A673 (cell line): ENCODE results near the gene MRPL14. TPM values are rescaled to one million over a fixed set of nuclear protein-coding genes. Genes with fewer than 3 reads are reported as not detected.
"Not testable (repeated sequence)": the region's sequence is repeated elsewhere in the genome, so short reads cannot be mapped to it uniquely, and the experiment has no call there.

ENCODE experiments used
- BruUV-seq: library from RNA; stranded (reverse); fragments of 400-500 nt; replicated peaks from 2 replicates; lab custom pipeline; 2021; lab: Mats Ljungman, UMichigan
- CTCF ChIA-PET: fragments of 300-600 bp; sonication (Branson Sonifier 250); formaldehyde crosslinking; loops from one replicate; lab custom pipeline; 2022; ENCODE audit warnings: antibody characterized with exemption; lab: Charles Lee
- POLR2A ChIA-PET: fragments of 300-600 bp; sonication (Branson Sonifier 250); formaldehyde crosslinking; loops from one replicate; lab custom pipeline; 2022; ENCODE audit warnings: antibody characterized with exemption; ENCODE audit not compliant: low non-redundant PET; lab: Charles Lee
- DNase-seq: peaks from one replicate; pipeline ENCODE4 v3.0.0-alpha.2; 2015; ENCODE audit warnings: low spot score
- H3K27ac ChIP-seq: fragments of 200-600 bp; sonication (generic); 2 replicates; pipeline ENCODE4 v1.5.1; 2016; ENCODE audit warnings: mixed run types, low read depth, mild to moderate bottlenecking, mixed read lengths, antibody characterized with exemption, low read length; ENCODE audit not compliant: poor library complexity, severe bottlenecking
- H3K27me3 ChIP-seq: fragments of 200-600 bp; sonication (generic); replicated peaks from 2 replicates; pipeline ENCODE4 v1.6.1; 2017; ENCODE audit warnings: mixed run types, low read depth, mild to moderate bottlenecking, mixed read lengths, antibody characterized with exemption, low read length; ENCODE audit not compliant: insufficient read depth, poor library complexity
- H3K36me3 ChIP-seq: fragments of 200-600 bp; sonication (generic); 2 replicates; pipeline ENCODE4 v1.6.1; 2016; ENCODE audit warnings: mixed run types, mild to moderate bottlenecking, mixed read lengths, antibody characterized with exemption, low read length; ENCODE audit not compliant: insufficient read depth, poor library complexity, severe bottlenecking
- H3K4me1 ChIP-seq: fragments of 200-600 bp; sonication (generic); 2 replicates; pipeline ENCODE4 v1.6.1; 2017; ENCODE audit warnings: mixed run types, mild to moderate bottlenecking, mixed read lengths, antibody characterized with exemption, low read length; ENCODE audit not compliant: insufficient read depth, poor library complexity, severe bottlenecking
- H3K4me3 ChIP-seq: fragments of 200-600 bp; sonication (generic); 2 replicates; pipeline ENCODE4 v1.5.1; 2016; ENCODE audit warnings: low read depth, mixed run types, mild to moderate bottlenecking, mixed read lengths, low read length; ENCODE audit not compliant: poor library complexity, severe bottlenecking
- H3K9me3 ChIP-seq: fragments of 200-600 bp; sonication (generic); 2 replicates; pipeline ENCODE4 v1.6.1; 2016; ENCODE audit warnings: mixed run types, low read depth, mild to moderate bottlenecking, mixed read lengths, antibody characterized with exemption, low read length; ENCODE audit not compliant: poor library complexity, severe bottlenecking
- CTCF ChIP-seq: fragments of 300-800, 200-600 bp; sonication (generic); conservative IDR thresholded peaks from 2 replicates; pipeline ENCODE4 v1.5.1; 2017; ENCODE audit warnings: low read depth, mild to moderate bottlenecking, antibody characterized with exemption, low read length, moderate library complexity, mixed read lengths
- EZH2 ChIP-seq: fragments of 200-600 bp; sonication (generic); IDR thresholded peaks from 2 replicates; pipeline ENCODE4 v1.6.1; 2017; ENCODE audit warnings: borderline replicate concordance, low read depth, mild to moderate bottlenecking, mixed read lengths, antibody characterized with exemption, low read length; ENCODE audit not compliant: poor library complexity, severe bottlenecking
- intact Hi-C: fragments of 100-400 bp; cut with micrococcal nuclease; formaldehyde crosslinking; loops from one replicate; pipeline ENCODE4 v1.10.0; 2022; ENCODE audit not compliant: unreplicated experiment
- total RNA-seq: library from RNA; stranded (reverse); gene quantifications from 2 replicates; pipeline ENCODE4 v1.2.3, GENCODE V29; 2021

Gene MRPL14
- total RNA-seq, 1 experiment from 2014 or later: 78.8 TPM

- DNase-seq: no peak
- intact Hi-C loops: no loop called here
Observed at GRCh38 chr6:44093750-44094402, 33.4 kb downstream of the MRPL14 start.

GRCh38 chr6:44093066-44093465 is 34.2 kb downstream of the MRPL14 start:
- H3K27ac ChIP-seq: no peak overlapping the region
- no peaks in the 10 kb centered on the region for H3K27me3 ChIP-seq
- no peaks in the 10 kb centered on the region for H3K9me3 ChIP-seq
- H3K36me3 ChIP-seq: peaks cover 4% of the 10 kb centered on the region
- POLR2A ChIA-PET: no interaction called here
- no peak for DNase-seq
- CTCF ChIA-PET: no interaction called here
- TF ChIP-seq CTCF (no peak), EZH2 (no peak)
- intact Hi-C loops: no loop called here
- BruUV-seq: no TSS peak
- H3K4me3 ChIP-seq: no peak overlapping the region
- no peaks in the 10 kb centered on the region for H3K4me1 ChIP-seq

More at GRCh38 chr6:44093750-44094402, 33.4 kb downstream of the MRPL14 start:
- Histone ChIP-seq H3K9me3 (no peaks in the 10 kb centered on the region), H3K4me1 (no peaks in the 10 kb centered on the region), H3K36me3 (peaks cover 4% of the 10 kb centered on the region), H3K27ac (no peak overlapping the region), H3K4me3 (no peak overlapping the region), H3K27me3 (no peaks in the 10 kb centered on the region)
- TF ChIP-seq CTCF (no peak), EZH2 (no peak)
- no TSS peak for BruUV-seq
- CTCF ChIA-PET: no interaction called here
- POLR2A ChIA-PET: no interaction called here

GRCh38 chr6:44091981-44092884 is 35.0 kb downstream of the MRPL14 start:
- CTCF ChIA-PET: no interaction called here
- Histone ChIP-seq H3K4me1 (no peaks in the 10 kb centered on the region), H3K36me3 (peaks cover 4% of the 10 kb centered on the region), H3K27me3 (no peaks in the 10 kb centered on the region), H3K4me3 (no peak overlapping the region), H3K27ac (no peak overlapping the region), H3K9me3 (no peaks in the 10 kb centered on the region)
- intact Hi-C loops: no loop called here
- no TSS peak for BruUV-seq
- no peak for TF ChIP-seq CTCF
- TF ChIP-seq EZH2: no peak
- POLR2A ChIA-PET: no interaction called here
- no peak for DNase-seq

GRCh38 chr6:44091356-44091755 is 35.9 kb downstream of the MRPL14 start:
- H3K9me3 ChIP-seq, H3K4me3 ChIP-seq, POLR2A ChIA-PET, H3K4me1 ChIP-seq, H3K27ac ChIP-seq, H3K27me3 ChIP-seq, BruUV-seq, intact Hi-C loops, H3K36me3 ChIP-seq, DNase-seq, CTCF ChIA-PET: not testable (repeated sequence)
